ENCODE data around the gene RAB28.

DNA sequence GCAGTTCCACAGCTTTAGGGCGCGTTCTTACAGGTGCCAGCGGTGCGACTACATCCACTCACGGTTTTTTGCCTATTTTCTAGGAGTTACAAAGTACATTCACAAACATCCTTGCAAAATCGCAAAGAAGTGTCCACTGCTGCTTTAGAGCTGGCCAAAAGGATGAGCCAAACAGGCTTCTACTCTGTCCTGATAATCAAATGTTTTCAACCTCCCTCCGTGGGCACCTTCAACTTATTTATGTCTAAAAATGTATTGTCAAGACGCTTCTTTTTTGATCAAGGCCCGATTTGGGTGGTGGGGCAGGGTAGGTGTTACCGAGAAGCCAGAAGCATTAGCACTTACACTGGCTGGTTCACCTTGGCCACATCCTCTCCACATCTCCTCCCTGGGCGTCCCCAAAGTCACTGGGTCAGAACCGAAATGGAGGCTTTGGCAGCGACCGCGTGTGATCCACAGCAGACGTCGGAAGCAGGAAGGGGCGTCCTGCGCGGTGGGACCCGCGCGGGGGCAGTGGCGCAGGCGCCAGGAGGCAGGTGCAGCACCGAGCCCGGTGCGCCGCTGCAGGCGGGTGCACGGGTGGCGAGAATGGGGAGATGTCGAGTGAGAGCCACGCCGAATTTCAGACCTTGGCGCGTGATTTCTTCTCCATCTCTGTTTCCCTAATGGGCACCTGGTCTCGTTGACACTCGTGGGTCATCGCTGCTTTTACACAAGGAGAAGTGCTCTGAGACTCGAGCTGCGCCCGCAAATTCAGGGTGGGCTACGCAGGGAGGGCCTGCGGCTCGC lies 43.2 kb upstream of the RAB28 start:
- TF ChIP-seq, protein P1, sequence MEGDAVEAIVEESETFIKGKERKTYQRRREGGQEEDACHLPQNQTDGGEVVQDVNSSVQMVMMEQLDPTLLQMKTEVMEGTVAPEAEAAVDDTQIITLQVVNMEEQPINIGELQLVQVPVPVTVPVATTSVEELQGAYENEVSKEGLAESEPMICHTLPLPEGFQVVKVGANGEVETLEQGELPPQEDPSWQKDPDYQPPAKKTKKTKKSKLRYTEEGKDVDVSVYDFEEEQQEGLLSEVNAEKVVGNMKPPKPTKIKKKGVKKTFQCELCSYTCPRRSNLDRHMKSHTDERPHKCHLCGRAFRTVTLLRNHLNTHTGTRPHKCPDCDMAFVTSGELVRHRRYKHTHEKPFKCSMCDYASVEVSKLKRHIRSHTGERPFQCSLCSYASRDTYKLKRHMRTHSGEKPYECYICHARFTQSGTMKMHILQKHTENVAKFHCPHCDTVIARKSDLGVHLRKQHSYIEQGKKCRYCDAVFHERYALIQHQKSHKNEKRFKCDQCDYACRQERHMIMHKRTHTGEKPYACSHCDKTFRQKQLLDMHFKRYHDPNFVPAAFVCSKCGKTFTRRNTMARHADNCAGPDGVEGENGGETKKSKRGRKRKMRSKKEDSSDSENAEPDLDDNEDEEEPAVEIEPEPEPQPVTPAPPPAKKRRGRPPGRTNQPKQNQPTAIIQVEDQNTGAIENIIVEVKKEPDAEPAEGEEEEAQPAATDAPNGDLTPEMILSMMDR (IDR thresholded peaks at IDR 0.05) = no peak
- no peak for TF ChIP-seq POLR2A (IDR thresholded peaks at IDR 0.05)

Measured in adrenal gland (tissue), 5 donors.